NB4 (cell line): ENCODE data around the gene TECPR1.

ENCODE experiments used
- DNase-seq: peaks from one replicate; pipeline ENCODE4 v3.0.0; 2010; ENCODE audit warnings: low read depth
- H3K4me3 ChIP-seq: one replicate; pipeline ENCODE4 v1.5.1; 2011; ENCODE audit warnings: mild to moderate bottlenecking, low read depth, low read length, moderate library complexity
- MYC ChIP-seq: IDR thresholded peaks from 2 replicates; pipeline ENCODE4 v1.6.1; 2011; ENCODE audit warnings: low read depth, low read length
- POLR2A ChIP-seq: IDR thresholded peaks from 2 replicates; pipeline ENCODE4 v1.6.1; 2011; ENCODE audit warnings: mild to moderate bottlenecking; ENCODE audit not compliant: insufficient read length; ENCODE audit errors: extremely low read depth
- TF ChIP-seq, protein P1 (sequence below): IDR thresholded peaks from one replicate; pipeline ENCODE4 v1.5.1; 2012; ENCODE audit warnings: low read depth, low read length
- TF ChIP-seq, protein P2 (sequence below): IDR thresholded peaks from 2 replicates; pipeline ENCODE4 v1.6.1; 2011; ENCODE audit warnings: low read depth, low read length

TECPR1 gene

DNA sequence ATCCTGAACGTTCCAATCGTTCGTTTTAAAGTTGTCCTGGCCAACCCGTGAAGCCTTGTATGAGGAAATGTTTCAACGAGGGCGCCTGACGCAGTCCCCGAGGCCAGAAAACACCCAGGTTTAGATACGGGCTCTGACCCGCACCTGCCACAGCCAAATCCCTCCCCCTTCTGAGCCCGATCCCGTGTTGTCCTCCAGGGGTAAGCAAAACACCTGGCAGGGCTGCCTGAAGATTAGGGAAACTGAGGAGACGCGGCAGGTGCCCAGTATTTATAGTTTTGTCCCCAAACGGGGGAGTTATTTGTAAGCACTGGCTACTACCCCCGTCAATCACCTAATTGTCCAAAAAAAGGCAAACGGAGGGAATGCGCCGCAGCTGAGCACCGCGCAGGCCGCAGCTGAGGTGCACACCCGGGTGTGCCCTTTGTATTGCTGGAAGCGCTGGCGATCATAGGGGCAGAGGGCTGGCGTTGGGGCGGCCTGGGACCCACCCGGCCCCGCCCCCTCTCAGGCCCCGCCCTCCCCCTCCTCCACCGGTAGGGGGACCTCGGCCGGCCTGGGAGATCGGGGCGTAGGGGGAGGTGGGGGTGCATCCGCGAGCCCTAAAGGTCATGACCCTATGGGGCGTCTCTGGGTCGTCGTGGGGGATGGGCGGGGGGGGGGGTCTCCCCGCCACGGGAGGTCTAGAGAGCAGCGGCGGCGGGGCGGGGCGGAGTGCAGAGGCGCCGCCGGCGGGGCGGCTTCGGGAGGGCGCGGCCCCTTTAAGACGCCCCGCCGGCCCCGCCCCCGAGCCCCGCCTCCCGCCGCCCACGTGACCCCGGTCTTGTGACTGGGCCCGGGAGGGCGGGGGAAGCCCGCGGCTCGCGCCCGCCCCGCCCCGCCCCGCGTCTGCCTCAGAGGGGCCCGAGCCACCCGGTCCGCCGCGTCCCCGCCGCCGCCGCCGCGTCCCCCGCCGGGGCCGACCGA, 29.0 kb upstream of the TECPR1 start, which contains the start of gene BRI3:
Gene BRI3 (plus strand): TSS at position 896 of the 966 bp plus-strand sequence. CDS start 110 bp downstream, outside the sequence.
- peak; percentile 94 for DNase-seq
- peak within 1 kb of the TSS; percentile 56 for H3K4me3 ChIP-seq
- TF ChIP-seq POLR2A (peak; percentile 57), MYC (no peak)
- TF ChIP-seq, protein P1, sequence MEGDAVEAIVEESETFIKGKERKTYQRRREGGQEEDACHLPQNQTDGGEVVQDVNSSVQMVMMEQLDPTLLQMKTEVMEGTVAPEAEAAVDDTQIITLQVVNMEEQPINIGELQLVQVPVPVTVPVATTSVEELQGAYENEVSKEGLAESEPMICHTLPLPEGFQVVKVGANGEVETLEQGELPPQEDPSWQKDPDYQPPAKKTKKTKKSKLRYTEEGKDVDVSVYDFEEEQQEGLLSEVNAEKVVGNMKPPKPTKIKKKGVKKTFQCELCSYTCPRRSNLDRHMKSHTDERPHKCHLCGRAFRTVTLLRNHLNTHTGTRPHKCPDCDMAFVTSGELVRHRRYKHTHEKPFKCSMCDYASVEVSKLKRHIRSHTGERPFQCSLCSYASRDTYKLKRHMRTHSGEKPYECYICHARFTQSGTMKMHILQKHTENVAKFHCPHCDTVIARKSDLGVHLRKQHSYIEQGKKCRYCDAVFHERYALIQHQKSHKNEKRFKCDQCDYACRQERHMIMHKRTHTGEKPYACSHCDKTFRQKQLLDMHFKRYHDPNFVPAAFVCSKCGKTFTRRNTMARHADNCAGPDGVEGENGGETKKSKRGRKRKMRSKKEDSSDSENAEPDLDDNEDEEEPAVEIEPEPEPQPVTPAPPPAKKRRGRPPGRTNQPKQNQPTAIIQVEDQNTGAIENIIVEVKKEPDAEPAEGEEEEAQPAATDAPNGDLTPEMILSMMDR, result no peak
- TF ChIP-seq, protein P2, sequence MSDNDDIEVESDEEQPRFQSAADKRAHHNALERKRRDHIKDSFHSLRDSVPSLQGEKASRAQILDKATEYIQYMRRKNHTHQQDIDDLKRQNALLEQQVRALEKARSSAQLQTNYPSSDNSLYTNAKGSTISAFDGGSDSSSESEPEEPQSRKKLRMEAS, result 0 out of 2 replicates have a peak, but pooled peaks have one; percentile 18

DNA sequence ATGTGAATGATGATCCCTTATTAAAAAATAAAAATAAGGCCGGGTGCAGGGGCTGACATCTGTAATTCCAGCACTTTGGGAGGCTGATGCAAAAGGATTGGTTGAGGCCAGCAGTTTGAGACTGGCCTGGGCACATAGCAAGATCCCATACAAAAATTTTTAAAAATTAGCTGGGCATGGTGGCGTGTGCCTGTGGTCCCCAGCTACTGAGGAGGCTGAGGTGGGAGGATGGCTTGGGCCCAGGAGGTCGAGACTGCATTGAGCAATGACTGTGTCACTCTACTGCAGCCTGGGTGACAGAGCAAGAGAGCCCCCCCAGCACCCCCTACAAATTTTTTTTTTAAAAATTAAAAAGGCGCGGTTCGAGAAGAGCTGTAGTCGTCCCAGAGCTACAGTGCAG, 28.3 kb upstream of the TECPR1 start:
- H3K4me3 ChIP-seq, result peak overlapping the region; percentile 56
- TF ChIP-seq, protein P1, result no peak
- no peak for TF ChIP-seq POLR2A
- TF ChIP-seq, protein P2, result no peak
- no peak for TF ChIP-seq MYC
- no peak for DNase-seq

DNA sequence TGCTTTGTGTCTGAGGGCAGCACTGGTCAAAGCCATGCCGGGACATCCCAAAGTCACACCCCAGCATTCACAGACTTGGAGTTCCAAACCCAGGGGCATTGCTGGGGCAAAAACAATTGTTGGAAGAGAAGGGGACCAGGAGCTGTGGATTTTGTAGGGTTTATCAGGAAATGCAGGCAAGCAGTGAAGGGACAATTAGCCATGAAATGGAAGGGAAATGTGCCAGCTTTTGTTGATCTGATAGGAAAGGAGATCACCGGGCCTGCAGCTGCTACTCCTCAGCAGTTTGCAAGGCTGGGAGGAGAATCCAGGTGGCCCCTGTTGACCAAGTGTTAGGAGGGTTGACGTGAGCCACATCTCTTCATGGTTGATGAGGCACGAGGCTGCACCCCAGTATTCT, 26.9 kb upstream of the TECPR1 start:
- DNase-seq, result no peak
- H3K4me3 ChIP-seq, result no peak overlapping the region
- no peak for TF ChIP-seq POLR2A
- TF ChIP-seq, protein P2, result no peak
- TF ChIP-seq, protein P1, result no peak
- TF ChIP-seq MYC, result no peak

DNA sequence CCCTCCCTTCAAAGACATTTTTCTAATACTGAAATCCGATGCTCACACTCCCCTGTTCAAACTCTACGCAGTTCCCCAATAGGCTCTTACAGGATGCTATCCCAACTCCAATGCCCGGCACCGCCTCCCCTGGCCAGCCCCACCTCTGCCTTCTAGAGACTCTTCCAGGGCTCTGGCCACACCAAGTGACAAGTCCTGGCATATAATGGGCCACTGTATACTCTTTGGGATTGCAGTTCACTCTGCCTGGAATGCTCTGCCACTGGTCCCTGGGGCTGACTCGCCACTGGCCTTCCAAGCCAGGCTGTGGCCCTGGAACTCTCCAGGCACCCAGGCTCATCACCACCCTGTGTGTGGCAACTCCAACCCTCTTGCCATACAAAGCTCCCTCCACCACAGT, 26.4 kb upstream of the TECPR1 start:
- DNase-seq, result no peak
- H3K4me3 ChIP-seq, result no peak overlapping the region
- TF ChIP-seq, protein P2, result no peak
- TF ChIP-seq, protein P1, result no peak
- TF ChIP-seq MYC (no peak), POLR2A (no peak)

DNA sequence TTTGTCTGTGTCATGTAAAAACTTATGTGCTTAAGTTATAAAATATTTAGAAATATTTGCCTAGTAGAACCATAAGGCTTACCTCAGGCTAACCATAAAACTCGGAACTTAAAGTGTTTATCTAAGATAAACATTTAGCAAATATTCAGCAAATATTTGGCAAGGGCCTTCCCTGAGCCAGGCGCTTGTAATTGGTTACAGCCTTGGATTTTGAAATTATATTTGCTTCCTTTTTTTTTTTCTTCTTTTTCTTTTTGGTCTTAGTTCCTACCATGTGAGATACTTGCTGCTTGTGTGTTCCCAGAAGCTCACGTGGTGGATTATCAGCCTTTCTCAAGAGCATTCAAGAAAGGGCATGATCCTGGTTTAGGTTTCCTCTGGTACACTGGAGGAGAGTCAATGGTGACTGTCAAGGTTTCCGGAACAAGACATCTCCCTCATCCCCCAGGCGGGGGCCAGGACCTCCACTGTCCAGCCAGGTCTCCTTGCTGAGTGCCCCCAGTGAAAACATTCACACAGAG, 24.3 kb upstream of the TECPR1 start:
- no peak overlapping the region for H3K4me3 ChIP-seq
- DNase-seq, result no peak
- TF ChIP-seq, protein P2, result no peak
- TF ChIP-seq MYC, result no peak
- TF ChIP-seq POLR2A, result no peak
- TF ChIP-seq, protein P1, result no peak
